Activated CD8-positive, alpha-beta memory T cell treated with anti-CD3 and anti-CD28 coated beads, Interleukin-2, amount 10 ng/mL, durations not matched to agents 7 days and 5 days (primary cell): ENCODE results near the gene MAGI3. TPM values are rescaled to one million over a fixed set of nuclear protein-coding genes. Genes with fewer than 3 reads are reported as not detected.
"Not testable (repeated sequence)": the region's sequence is repeated elsewhere in the genome, so short reads cannot be mapped to it uniquely, and the experiment has no call there.

ENCODE experiments used
- ATAC-seq: fragments of 150-1000 bp; cut with Tn5 transposase; one replicate; pipeline ENCODE4 v1.10.0; 2021; ENCODE audit warnings: moderate library complexity
- CTCF ChIA-PET: fragments of 350-600 bp; sonication (Branson Sonifier 250); formaldehyde crosslinking; loops from one replicate; lab custom pipeline; 2021; ENCODE audit warnings: antibody characterized with exemption; lab: Charles Lee
- DNase-seq: peaks from one replicate; pipeline ENCODE4 v3.0.0-alpha.2; 2020
- H3K27ac Mint-ChIP-seq: one replicate; pipeline ENCODE4 v1.8.0; 2021; ENCODE audit warnings: mild to moderate bottlenecking, mixed read lengths
- H3K27me3 Mint-ChIP-seq: one replicate; pipeline ENCODE4 v1.8.0; 2021; ENCODE audit warnings: mixed read lengths
- H3K36me3 Mint-ChIP-seq: one replicate; pipeline ENCODE4 v1.8.0; 2021; ENCODE audit warnings: mild to moderate bottlenecking, mixed read lengths
- H3K4me1 Mint-ChIP-seq: one replicate; pipeline ENCODE4 v1.8.0; 2021; ENCODE audit warnings: mixed read lengths
- H3K4me3 Mint-ChIP-seq: one replicate; pipeline ENCODE4 v1.8.0; 2021; ENCODE audit warnings: mild to moderate bottlenecking, moderate library complexity, mixed read lengths
- H3K9me3 Mint-ChIP-seq: one replicate; pipeline ENCODE4 v1.8.0; 2022; ENCODE audit warnings: low read depth, mixed read lengths
- total RNA-seq, 2 experiments: library from RNA; stranded (reverse); gene quantifications; one replicate each; pipeline ENCODE4 v1.2.3, GENCODE V29; 2021

The MAGI3 gene
- total RNA-seq, 2 experiments from 2014 or later, result 6.5 to 9.8 TPM

DNA sequence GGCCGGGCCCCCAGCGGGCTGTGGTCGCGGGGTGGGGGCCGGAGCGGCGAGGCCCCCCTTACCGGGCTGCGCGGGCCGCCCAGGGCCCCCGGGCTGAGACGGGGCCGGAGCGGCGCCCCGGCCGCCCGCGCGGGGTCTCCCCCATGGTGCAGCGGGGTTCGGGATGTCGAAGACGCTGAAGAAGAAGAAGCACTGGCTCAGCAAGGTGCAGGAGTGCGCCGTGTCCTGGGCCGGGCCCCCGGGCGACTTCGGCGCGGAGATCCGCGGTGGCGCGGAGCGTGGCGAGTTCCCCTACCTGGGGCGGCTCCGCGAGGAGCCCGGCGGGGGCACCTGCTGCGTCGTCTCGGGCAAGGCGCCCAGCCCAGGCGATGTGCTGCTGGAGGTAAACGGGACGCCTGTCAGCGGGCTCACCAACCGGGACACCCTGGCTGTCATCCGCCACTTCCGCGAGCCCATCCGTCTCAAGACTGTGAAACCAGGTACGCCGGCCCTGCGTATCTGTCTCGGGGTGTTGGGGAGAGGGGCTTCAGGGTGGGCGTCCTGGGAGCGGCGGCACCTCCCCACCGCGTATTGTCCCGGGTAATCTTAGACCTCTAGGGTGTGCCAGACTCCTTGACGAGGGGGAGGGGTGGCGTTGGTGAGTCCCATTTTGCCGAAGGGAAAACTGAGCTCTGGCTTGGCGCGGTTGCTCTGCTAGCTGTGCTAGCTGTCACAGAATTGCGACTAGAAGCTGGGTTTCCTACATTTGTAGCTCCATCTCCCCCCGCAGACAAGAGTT lies 745 bp downstream of the MAGI3 start:
- peak; percentile 69 for DNase-seq
- CTCF ChIA-PET, result interaction anchor here (0.9 to 1.3 kb wide), 2 partner anchors 20 to 318 kb away, joined by 3 to 5 read pairs; partner anchors contain the start of gene LRIG2
- Mint-ChIP-seq H3K4me1 (peaks cover 28% of the 10 kb centered on the region), H3K27me3 (peaks cover 43% of the 10 kb centered on the region), H3K36me3 (no peaks in the 10 kb centered on the region), H3K4me3 (peak overlapping the region; percentile 92), H3K27ac (peak overlapping the region; percentile 52), H3K9me3 (peaks cover 2% of the 10 kb centered on the region)
- ATAC-seq, result peak; percentile 13

DNA sequence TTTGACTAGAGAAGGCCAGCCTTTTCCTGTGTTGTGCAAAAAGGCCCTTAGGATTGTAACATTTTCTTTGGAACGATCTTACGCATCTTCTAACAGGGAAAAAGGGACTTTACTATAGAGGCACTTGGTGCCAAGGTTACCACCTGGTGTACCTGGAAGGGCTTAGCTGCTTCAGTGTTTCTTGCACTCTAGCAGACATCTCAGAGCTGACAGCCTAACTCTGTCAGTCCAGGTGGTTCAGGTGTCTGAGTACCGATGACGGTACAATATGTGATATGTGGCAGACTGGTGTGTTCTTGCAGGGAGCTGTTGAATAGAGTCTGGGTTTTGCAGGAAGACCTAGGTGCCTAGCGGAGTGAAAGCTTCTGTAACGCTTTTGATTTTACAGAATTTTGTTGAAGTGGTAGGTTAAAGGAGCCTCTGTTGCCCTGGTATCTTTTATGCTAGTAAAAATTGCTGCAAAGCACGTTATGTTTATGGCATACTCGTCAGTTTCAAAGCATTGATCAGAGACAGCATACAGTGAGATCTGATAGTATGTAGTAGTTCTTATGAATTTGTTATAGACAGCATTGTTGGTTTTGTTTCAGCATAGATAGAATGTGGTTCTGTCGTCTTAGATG lies 1.4 kb downstream of the MAGI3 start:
- H3K27me3 Mint-ChIP-seq, result peaks cover 47% of the 10 kb centered on the region
- ATAC-seq, result no peak
- H3K4me3 Mint-ChIP-seq, result peak overlapping the region; percentile 92
- no peak for DNase-seq
- H3K9me3 Mint-ChIP-seq, result peaks cover 2% of the 10 kb centered on the region
- H3K36me3 Mint-ChIP-seq, result no peaks in the 10 kb centered on the region
- peaks cover 28% of the 10 kb centered on the region for H3K4me1 Mint-ChIP-seq
- H3K27ac Mint-ChIP-seq, result no peak overlapping the region
- CTCF ChIA-PET, result interaction anchor here (0.9 to 1.3 kb wide), 2 partner anchors 19 to 319 kb away, joined by 3 to 5 read pairs; partner anchors contain the start of gene LRIG2

GRCh38 chr1:113392541-113393128 lies 2.3 kb downstream of the MAGI3 start:
- Mint-ChIP-seq H3K9me3 (peaks cover 2% of the 10 kb centered on the region), H3K36me3 (no peaks in the 10 kb centered on the region), H3K4me3 (no peak overlapping the region), H3K27ac (no peak overlapping the region), H3K4me1 (peaks cover 28% of the 10 kb centered on the region), H3K27me3 (peaks cover 51% of the 10 kb centered on the region)
- CTCF ChIA-PET, result interaction anchor here (0.6 kb wide), 1 partner anchor 320 kb away, joined by 3 read pairs; no protein-coding TSS in a partner anchor
- no peak for ATAC-seq
- DNase-seq, result no peak

GRCh38 chr1:113394043-113394862 lies 3.9 kb downstream of the MAGI3 start:
- ATAC-seq, result no peak
- Mint-ChIP-seq H3K9me3 (no peaks in the 10 kb centered on the region), H3K27ac (no peak overlapping the region), H3K36me3 (no peaks in the 10 kb centered on the region), H3K27me3 (peaks cover 53% of the 10 kb centered on the region), H3K4me1 (peaks cover 20% of the 10 kb centered on the region), H3K4me3 (no peak overlapping the region)
- no peak for DNase-seq
- CTCF ChIA-PET, result no interaction called here

DNA sequence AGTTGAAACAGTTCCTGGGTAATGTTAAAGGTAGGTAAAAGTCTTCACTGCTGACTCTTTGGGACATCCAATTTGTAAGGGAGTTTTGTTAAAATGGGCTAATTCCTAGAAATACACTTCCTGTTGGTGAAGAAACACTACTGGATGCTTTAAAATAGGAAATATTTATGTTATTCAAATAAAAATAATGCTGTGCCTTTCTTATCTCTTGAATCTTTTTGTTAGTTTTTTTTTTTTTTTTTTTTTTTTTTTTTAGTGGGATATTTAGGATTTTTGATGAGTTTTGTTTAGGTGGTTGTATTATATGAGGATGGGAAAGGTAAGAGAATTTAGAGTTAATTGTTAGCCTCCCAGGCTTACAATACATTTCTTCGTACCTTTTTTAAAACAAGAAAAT lies 4.5 kb downstream of the MAGI3 start:
- no peak for DNase-seq
- no peaks in the 10 kb centered on the region for H3K36me3 Mint-ChIP-seq
- H3K9me3 Mint-ChIP-seq, result no peaks in the 10 kb centered on the region
- no peak overlapping the region for H3K4me3 Mint-ChIP-seq
- H3K4me1 Mint-ChIP-seq, result peaks cover 16% of the 10 kb centered on the region
- CTCF ChIA-PET, result no interaction called here
- H3K27ac Mint-ChIP-seq, result no peak overlapping the region
- H3K27me3 Mint-ChIP-seq, result peaks cover 50% of the 10 kb centered on the region
- ATAC-seq, result no peak

- no peak for ATAC-seq
- CTCF ChIA-PET, result interaction anchor here (0.6 kb wide), 1 partner anchor 506 kb away, joined by 3 read pairs; no protein-coding TSS in a partner anchor
Measured at GRCh38 chr1:113396102-113396501, 5.8 kb downstream of the MAGI3 start.

GRCh38 chr1:113396585-113396984 lies 6.3 kb downstream of the MAGI3 start:
- Mint-ChIP-seq H3K27ac (no peak overlapping the region), H3K4me3 (no peak overlapping the region), H3K27me3 (peaks cover 50% of the 10 kb centered on the region), H3K36me3 (no peaks in the 10 kb centered on the region), H3K4me1 (peaks cover 13% of the 10 kb centered on the region), H3K9me3 (no peaks in the 10 kb centered on the region)
- ATAC-seq (no peak), DNase-seq (no peak)
- CTCF ChIA-PET, result interaction anchor here (0.6 kb wide), 1 partner anchor 507 kb away, joined by 3 read pairs; no protein-coding TSS in a partner anchor

More at GRCh38 chr1:113396102-113396501, 5.8 kb downstream of the MAGI3 start:
- Mint-ChIP-seq H3K27me3 (peaks cover 50% of the 10 kb centered on the region), H3K9me3 (no peaks in the 10 kb centered on the region), H3K4me3 (no peak overlapping the region), H3K27ac (no peak overlapping the region), H3K36me3 (no peaks in the 10 kb centered on the region), H3K4me1 (peaks cover 16% of the 10 kb centered on the region)
- no peak for DNase-seq

- CTCF ChIA-PET, result no interaction called here
- peaks cover 43% of the 10 kb centered on the region for H3K27me3 Mint-ChIP-seq
- ATAC-seq (no peak), DNase-seq (no peak)
- no peaks in the 10 kb centered on the region for H3K36me3 Mint-ChIP-seq
- H3K4me1 Mint-ChIP-seq, result peaks cover 3% of the 10 kb centered on the region
- H3K27ac Mint-ChIP-seq, result no peak overlapping the region
- no peaks in the 10 kb centered on the region for H3K9me3 Mint-ChIP-seq
- H3K4me3 Mint-ChIP-seq, result no peak overlapping the region
Measured at GRCh38 chr1:113399062-113399583, 8.8 kb downstream of the MAGI3 start.

DNA sequence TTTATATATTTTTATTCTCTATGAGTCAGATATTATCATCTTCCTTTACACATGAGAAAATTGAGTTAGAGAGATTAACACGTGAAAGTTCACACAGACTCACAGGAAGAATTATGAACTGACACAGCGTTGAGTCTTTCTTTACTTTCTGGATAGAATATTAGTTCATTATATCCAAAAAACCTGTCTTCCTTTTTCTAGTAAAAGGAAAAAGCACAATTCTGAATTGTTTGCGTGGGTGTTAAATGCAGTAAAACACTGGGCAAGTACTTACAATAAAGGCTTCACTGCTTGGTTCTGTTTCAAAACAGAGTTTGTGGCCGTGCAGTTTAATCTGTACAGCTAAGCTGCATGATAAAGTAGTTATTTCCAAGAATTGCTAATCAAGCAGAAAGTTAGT lies 10.8 kb downstream of the MAGI3 start:
- no peak for ATAC-seq
- Mint-ChIP-seq H3K27ac (no peak overlapping the region), H3K36me3 (no peaks in the 10 kb centered on the region), H3K9me3 (no peaks in the 10 kb centered on the region), H3K4me3 (no peak overlapping the region), H3K4me1 (no peaks in the 10 kb centered on the region), H3K27me3 (peaks cover 35% of the 10 kb centered on the region)
- no peak for DNase-seq
- CTCF ChIA-PET, result no interaction called here

- CTCF ChIA-PET, result no interaction called here
- peaks cover 32% of the 10 kb centered on the region for H3K27me3 Mint-ChIP-seq
- H3K36me3 Mint-ChIP-seq, result no peaks in the 10 kb centered on the region
- H3K27ac Mint-ChIP-seq, result no peak overlapping the region
- ATAC-seq (no peak), DNase-seq (no peak)
- H3K4me1 Mint-ChIP-seq, result no peaks in the 10 kb centered on the region
- H3K4me3 Mint-ChIP-seq, result no peak overlapping the region
- no peaks in the 10 kb centered on the region for H3K9me3 Mint-ChIP-seq
Measured at GRCh38 chr1:113401728-113402127, 11.4 kb downstream of the MAGI3 start.

DNA sequence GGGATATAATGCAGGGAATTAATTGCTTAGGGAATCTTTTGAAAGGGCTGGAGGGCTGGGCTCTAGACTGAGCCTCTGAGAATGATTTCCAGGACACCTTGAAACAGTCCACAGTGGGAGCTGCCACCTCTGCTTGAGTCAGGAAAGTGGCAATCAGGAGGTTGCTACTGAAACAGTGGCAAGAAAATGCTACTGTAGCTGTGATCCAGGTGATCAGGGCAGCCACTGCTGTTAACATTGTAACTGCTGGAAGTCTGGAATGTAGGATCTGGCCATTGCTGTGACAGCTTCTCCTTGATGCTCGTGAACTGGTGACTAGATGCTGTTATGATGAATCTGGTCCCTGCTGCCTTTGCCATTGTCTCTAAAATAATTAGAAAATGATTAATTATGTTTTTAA lies 12.8 kb downstream of the MAGI3 start:
- CTCF ChIA-PET, result no interaction called here
- H3K27ac Mint-ChIP-seq, result no peak overlapping the region

DNA sequence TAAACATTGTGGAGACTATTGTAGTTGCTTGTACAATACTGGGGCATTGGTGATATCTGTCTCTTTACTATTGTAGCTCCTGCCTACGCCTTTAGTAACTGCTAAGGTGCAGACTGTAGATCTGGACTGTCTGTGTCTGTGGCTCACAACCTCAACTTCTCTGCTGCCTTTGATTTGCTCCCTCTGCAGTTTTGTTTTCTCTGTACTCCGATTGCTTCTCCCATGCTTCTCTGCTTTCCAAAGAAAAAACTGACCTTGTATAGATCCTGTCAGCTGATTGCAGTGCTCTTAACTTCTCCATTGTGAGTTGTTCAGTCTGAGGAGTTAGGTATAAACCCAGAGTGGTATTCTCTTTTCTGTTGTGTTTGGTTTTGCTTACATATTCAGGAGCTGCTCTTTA lies 15.3 kb downstream of the MAGI3 start:
- Mint-ChIP-seq H3K4me1 (peaks cover 5% of the 10 kb centered on the region), H3K9me3 (no peaks in the 10 kb centered on the region), H3K36me3 (no peaks in the 10 kb centered on the region), H3K4me3 (no peak overlapping the region), H3K27ac (no peak overlapping the region), H3K27me3 (peaks cover 13% of the 10 kb centered on the region)
- no peak for DNase-seq
- CTCF ChIA-PET, result no interaction called here
- no peak for ATAC-seq

More for the DNA sequence above, 12.8 kb downstream of the MAGI3 start:
- Mint-ChIP-seq H3K4me1 (peaks cover 5% of the 10 kb centered on the region), H3K4me3 (no peak overlapping the region), H3K27me3 (peaks cover 23% of the 10 kb centered on the region), H3K36me3 (no peaks in the 10 kb centered on the region), H3K9me3 (no peaks in the 10 kb centered on the region)
- DNase-seq, result no peak
- ATAC-seq, result no peak

DNA sequence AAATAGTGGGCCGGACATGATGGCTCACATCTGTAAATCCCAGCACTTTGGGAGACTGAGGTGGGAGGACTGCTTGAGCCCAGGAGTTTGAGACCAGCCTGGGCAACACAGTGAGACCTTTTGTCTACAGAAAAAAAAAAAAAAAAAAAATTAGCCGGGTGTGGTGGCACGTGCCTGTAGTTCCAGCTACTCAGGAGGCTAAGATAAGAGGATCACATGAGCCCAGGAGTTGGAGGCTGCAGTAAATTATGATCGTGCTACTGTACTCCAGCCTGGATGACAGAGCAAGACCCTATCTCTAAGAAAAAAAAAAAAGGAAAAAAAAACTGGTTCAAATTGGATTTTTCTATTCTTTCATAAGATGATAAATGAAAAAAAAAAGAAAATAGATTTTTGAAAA lies 15.8 kb downstream of the MAGI3 start:
- H3K4me3 Mint-ChIP-seq, CTCF ChIA-PET, H3K4me1 Mint-ChIP-seq, H3K9me3 Mint-ChIP-seq, DNase-seq, H3K36me3 Mint-ChIP-seq, H3K27ac Mint-ChIP-seq, ATAC-seq: not testable (repeated sequence)
- peaks cover 13% of the 10 kb centered on the region for H3K27me3 Mint-ChIP-seq
